Measurements from ENCODE around the gene MSANTD2.
A peak's percentile ranks its signal among the peaks of the same experiment; 100 is the strongest.

MSANTD2 gene

DNA sequence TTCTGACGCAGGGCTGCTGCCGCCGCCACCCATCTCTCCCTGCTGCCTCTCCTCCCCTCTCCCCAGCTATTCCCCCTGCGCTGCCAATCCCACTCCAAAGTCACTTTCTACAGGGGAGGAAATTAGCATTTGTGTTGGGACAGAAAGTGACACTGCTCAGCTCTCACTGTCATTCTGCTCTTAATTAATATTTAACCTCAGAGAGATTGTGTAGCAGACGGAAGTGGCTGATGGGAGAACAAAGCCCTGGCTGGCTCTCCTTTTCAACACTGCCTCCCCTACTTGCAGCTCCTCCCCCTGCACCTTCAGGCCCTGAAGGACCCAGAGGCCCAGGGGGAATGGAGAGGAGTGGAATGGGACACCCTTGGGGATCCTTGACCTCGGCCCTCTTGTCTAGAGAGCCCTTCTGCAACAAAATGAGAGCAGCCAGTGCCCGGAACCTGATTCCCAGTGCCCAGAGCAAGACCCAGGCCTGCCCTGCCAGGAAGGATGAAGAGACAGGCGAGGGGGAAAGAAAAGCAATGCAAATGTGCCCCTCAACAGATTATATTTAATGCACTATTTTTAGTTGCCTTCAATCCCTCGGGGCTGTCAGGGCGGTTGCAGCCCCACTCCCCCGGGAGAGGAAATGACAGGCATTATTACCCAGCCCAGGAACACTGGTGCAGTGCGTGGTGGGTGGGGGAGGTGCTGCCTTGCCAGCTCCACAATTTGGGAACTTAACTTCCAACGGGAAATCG lies 75.1 kb downstream of the MSANTD2 start:
- no peak for DNase-seq (ENCODE audit: low spot score)
- H3K4me3 ChIP-seq = peak overlapping the region; percentile 12
- peak overlapping the region; percentile 38 to 69 for H3K27ac ChIP-seq
- TF ChIP-seq, protein P1, sequence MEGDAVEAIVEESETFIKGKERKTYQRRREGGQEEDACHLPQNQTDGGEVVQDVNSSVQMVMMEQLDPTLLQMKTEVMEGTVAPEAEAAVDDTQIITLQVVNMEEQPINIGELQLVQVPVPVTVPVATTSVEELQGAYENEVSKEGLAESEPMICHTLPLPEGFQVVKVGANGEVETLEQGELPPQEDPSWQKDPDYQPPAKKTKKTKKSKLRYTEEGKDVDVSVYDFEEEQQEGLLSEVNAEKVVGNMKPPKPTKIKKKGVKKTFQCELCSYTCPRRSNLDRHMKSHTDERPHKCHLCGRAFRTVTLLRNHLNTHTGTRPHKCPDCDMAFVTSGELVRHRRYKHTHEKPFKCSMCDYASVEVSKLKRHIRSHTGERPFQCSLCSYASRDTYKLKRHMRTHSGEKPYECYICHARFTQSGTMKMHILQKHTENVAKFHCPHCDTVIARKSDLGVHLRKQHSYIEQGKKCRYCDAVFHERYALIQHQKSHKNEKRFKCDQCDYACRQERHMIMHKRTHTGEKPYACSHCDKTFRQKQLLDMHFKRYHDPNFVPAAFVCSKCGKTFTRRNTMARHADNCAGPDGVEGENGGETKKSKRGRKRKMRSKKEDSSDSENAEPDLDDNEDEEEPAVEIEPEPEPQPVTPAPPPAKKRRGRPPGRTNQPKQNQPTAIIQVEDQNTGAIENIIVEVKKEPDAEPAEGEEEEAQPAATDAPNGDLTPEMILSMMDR (IDR thresholded peaks at IDR 0.05) = no peak

DNA sequence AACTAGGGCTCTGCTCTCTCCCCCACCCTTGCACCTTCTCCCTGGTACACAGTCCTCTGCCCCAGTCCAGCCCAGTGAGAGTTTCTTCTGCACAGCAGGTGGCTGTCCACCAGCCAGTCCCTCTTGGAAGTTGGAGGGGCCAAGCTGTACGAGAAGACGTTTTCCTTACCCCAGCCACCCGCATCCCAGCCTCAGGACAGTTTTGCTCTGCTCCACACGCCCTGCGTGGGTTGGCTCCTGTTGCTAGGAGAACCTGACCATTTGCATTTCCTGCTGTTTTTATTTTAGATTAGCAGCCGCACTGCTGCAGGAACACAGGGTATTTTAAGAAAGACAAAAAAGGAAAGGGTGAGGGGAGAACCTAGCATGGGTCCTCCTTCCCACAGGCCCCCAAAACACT lies 78.0 kb downstream of the MSANTD2 start:
- DNase-seq (ENCODE audit: low spot score) = no peak
- Histone ChIP-seq H3K4me3 (no peak overlapping the region), H3K27ac (no peak overlapping the region)
- TF ChIP-seq, protein P1 (IDR thresholded peaks at IDR 0.05) = no peak

DNA sequence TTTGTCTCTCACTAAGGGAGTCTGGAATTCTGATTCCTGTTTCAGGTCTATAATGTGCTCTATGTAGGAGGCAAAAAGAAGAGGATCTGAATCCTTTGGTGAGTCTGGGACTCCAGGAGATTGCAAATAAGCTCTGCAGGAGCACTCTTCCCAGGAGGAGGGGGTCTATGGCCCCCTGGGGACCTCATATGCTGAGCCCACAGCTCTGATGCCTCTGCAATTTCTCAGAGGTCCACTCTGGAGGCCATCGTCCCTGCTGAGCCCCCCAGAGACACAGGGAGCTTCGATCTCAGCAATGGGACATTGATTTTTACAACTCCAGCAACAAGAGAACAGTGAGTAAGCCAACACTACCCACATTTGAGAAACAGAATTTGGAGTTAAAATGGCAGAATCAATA lies 80.7 kb downstream of the MSANTD2 start:
- no peak for DNase-seq (ENCODE audit: low spot score)
- TF ChIP-seq, protein P1 (IDR thresholded peaks at IDR 0.05) = no peak
- Histone ChIP-seq H3K4me3 (no peak overlapping the region), H3K27ac (no peak overlapping the region)

DNA sequence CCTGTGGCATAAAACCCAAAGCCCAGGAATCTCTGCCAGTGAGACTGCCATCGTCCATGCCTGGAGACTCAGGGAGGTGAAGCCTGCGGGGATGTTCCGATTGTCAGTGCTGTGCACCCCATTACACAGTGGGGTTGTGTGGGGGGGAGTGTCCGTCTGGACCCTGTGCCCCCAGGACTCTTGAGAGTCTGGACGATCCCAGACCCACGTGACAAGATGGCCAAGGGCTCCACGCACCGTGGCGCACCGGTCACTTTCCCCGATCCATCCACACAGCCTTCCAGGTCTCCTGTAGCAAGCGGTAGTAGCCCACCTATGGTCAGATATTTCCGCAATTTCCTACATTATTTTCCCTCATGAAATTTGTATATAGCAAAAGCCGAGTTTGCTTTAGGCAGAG lies 81.4 kb downstream of the MSANTD2 start:
- H3K4me3 ChIP-seq = peak overlapping the region; percentile 71
- no peak for DNase-seq (ENCODE audit: low spot score)
- TF ChIP-seq, protein P1 (IDR thresholded peaks at IDR 0.05) = no peak
- H3K27ac ChIP-seq = peak overlapping the region in 1 of 2 donors; percentile 81

DNA sequence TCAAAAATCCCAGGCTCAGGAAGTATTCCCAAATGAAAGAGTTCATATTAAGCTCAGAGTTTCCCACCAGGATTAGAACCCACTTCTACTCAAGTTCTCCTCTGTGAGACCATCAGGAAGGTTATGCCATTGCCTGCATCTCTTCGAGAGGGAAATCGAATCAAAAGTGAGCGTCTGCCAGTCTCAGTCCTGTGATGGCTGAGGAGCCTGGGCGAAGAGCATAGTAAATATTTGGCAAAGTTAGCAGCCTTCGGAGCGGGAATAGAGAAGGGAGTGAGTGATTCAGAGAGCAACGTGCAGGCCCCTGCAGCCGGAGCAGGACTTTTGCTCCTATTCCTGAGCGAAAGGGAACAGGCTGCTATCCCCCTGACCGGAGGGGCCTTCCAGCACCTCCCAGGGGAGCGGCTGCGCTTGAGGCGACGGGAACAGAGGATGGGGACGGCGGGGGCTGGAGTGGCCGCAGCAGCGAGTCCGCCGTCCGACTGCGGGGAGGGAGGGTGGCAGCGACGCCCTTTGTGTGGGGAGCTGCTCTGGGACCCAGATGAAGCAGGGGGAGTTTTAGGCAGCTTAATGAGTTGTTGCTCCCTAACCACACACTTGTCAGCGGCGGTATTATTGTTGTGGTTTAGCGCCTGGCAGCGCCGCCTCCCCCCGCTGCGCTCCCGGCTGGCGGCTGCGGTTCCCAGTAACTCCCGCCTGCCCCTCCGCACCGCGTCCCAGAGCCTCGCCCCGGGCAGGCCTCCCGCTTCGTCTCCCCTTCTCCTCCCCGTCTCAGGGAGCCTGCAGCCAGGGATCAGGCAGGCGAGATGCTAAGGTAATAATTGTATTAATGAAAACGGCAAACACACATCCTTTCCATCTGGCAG lies 82.2 kb downstream of the MSANTD2 start:
- Histone ChIP-seq H3K4me3 (peak overlapping the region; percentile 71), H3K27ac (peak overlapping the region; percentile 65 to 81)
- no peak for DNase-seq (ENCODE audit: low spot score)
- TF ChIP-seq, protein P1 (IDR thresholded peaks at IDR 0.05) = no peak

DNA sequence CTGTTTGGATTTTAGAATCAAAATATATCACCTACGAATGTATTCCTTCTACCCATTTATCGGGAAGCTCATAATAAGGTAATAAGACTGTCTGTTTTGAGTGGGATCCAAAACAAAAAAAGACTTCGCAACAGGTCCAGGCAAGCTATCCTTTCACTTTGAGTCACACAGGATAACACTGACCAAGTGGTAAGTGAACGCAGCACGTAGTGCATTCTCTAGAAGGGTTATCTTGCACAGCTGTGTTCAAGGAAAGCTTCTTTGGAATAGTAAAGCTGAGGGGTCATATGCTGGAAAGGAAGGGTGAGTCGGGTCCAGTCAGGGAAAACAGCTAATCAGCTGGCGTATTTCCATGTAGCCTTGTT lies 82.8 kb downstream of the MSANTD2 start:
- TF ChIP-seq, protein P1 (IDR thresholded peaks at IDR 0.05) = no peak
- peak overlapping the region; percentile 71 for H3K4me3 ChIP-seq
- H3K27ac ChIP-seq = peak overlapping the region; percentile 65 to 81
- no peak for DNase-seq (ENCODE audit: low spot score)
